ENCODE results near the gene IGFBP4.

The IGFBP4 gene

DNA sequence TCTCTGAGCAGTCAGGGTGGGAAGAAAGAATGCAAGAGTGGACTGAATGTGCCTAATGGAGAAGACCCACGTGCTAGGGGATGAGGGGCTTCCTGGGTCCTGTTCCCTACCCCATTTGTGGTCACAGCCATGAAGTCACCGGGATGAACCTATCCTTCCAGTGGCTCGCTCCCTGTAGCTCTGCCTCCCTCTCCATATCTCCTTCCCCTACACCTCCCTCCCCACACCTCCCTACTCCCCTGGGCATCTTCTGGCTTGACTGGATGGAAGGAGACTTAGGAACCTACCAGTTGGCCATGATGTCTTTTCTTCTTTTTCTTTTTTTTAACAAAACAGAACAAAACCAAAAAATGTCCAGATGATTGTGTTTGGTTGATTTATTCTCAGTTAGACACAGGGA lies 14.1 kb downstream of the IGFBP4 start:
- no peak for DNase-seq

DNA sequence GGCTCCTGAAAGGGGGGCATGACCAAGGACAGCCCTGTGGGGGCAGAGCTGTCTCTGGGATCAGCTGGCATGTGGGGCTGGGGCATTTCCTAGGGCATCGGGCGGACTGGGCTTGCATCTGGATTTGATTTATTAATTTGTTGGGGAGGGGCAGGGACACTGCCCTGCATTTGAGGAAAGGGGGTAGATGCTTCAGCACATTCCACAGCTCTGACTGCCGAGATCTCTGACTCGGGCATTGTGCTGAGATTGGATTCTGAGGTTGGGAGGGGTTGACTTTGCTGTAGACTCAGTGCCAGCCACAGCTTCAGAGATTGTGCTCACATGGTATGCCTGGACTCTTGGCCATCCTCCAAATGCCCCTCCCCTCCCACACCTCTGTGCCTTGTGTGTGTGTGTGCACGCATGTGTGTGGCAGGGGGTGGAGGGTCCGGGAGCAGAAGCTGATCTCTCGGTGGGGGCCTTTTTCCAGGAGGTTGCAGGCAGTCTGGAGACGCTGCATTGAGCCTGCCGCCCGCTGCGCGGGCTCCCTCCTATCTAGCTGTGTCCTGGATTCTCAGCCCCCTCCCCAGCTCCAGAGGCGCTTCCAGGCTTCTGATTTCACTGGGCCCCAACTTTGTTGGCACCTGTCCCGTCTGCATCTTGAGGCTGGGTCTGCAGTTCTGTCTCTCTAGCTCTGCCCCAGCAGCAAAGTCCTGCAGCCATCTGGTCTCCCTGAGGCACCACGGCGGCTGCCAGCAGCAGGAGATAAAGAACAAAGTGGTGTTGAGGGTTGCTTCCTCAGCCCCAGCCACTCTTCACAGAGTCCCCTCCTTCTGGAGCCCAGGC lies 14.9 kb downstream of the IGFBP4 start:
- no peak for DNase-seq

DNA sequence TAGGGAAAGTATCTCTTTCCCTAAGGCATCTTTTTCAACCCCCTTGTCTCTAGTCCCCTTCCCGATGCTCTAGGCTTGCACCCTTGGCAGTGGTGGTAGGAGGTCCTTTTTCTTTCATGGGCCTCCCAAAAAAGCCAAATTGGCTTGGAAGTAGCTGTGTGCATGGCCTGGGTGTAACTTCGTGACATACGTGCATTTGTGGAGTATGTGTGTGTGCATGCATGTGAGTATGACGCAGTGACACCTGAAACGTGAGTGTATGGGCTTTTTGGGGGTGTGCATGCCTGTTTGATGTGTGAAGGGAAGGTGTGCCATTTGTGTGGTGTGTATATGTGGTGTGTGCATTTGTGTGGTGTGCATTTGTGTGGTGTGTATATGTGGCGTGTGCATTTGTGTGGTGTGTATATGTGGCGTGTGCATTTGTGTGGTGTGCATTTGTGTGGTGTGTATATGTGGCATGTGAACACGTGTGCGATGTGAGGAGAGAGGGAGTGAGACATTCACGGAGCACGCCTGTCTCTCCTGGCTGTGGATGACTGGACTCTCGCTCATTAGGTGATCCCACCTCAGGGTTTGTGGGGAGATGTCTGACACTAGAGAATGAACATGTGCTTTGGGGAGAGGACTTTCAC lies 15.7 kb downstream of the IGFBP4 start:
- DNase-seq: no peak

DNA sequence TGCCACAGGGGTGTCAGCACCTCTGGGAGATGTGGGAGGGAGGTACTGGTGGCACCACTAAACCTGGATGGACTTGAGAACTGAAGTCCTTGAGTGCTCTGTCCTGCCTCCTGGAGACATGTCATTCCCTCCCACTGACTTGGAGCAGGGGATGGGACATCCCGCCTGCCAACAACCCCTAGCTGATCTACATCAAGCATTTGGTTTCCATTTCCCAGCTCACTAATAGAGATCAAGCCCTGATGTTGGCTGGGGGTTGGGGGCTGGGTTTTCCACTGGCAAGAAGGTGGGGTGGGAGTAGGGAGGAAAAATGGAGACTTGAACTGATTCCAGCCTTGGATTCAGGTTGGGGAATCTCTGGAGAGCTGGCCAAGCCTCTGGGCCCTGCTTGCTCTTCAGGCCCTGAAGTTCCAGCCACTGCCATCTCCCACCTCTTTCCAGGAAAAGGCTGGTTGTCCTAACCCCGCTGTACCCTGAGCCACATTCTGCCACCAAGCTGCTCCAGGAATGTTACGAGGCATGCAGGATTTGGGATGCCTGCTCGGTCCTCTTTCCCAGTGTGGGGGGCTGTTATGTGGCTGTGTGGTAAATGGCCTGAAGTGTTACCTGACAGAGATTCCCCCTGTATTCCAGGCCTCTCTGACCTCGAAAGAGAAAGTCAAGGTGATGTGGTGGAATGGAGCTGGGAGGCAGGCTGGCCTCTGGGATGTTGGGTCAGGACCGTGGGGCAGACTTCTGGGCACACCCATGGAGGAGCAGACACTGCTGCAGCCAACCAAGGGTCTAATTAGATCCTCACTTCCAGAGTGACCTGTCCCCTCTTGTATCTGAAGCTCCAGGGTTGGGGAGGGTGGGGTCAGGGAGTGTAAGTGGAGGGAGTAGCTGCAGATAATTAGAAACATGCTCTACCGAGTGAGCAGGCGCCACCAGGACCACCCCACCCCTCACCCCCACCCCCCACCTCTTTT lies 16.7 kb downstream of the IGFBP4 start:
- no peak for DNase-seq

DNA sequence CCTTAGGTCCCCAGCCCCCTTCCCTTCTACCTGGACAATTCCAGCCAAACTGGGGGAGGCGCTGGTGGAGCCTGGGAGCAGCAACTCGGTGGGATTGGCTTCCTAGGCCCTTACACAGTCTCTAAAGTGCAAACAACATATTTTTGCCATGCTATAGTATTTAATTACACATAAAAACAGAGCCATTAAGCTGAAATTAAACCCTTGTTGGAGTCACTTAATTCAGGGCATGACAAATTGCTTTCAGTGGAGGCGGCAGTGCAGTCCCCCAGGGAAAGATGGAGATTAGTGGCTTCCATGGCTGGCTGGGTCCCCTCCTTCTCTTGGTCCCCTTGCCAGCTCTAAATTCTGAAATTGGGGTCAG lies 17.3 kb downstream of the IGFBP4 start:
- DNase-seq: no peak

DNA sequence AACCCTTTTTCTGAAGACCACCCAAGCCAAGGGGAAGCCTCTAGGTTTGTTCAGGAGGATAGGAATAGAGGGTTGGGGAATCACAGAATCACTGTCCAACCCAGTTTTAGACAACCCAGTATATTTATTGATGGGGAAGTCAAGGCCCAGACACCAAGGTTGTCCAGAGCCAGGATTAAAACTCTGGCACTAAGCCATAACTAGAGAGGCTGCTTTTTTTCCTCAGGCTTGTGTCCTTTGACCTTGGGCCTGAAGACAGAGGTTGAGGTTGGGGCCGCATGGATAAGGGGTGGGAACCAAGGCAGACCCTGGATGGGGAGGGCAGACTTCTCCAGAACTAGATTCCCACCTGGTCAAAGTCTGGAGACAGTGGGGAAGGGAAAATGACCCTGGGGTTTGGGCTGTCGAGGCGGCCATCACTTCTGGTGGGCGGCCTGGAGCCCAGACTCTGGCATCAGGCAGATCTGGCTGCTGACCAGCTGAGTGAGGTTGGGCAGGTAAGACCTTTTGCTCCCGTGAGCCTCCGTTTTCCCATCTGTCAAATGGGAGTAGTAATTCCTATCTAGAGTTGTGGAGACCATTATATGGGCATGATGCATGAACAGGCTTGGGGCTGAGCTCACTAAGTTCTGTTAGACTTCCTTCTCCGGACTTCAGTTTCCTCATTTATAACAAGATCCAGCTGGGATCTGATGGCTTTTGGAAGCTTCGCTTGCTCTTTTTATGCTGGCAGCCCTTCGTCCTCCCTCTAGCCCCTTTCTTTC lies 17.9 kb downstream of the IGFBP4 start:
- no peak for DNase-seq

DNA sequence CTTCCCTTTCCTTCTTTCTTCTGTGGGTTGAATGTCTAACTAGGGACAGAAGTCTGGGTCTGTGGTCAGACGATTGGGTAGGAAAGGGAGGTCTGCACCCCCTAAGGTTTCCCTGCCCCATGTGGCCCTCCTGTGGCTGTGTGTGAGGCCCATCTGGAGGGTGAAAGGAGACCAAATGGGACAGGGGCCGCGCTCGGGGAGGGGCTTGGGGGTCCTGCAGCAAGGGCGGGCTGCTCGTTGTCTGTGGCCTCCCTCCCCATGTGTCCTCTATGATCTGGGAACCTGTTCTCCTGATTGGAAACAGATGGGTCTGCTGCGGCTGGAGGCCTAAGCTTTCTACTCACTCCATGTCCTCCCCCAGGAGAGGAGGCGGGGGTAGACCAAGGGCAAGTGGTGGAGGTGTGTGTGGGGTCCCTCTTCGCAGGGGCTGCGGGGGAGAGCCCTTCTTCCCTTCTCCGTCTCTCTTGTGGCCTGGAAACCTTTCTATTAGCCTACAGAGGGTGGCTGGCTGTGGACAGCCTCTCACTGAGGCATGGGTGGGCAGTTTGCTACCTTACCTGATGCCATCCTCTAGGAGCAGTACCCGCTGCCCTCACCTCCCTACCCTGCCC lies 18.6 kb downstream of the IGFBP4 start:
- no peak for DNase-seq

DNA sequence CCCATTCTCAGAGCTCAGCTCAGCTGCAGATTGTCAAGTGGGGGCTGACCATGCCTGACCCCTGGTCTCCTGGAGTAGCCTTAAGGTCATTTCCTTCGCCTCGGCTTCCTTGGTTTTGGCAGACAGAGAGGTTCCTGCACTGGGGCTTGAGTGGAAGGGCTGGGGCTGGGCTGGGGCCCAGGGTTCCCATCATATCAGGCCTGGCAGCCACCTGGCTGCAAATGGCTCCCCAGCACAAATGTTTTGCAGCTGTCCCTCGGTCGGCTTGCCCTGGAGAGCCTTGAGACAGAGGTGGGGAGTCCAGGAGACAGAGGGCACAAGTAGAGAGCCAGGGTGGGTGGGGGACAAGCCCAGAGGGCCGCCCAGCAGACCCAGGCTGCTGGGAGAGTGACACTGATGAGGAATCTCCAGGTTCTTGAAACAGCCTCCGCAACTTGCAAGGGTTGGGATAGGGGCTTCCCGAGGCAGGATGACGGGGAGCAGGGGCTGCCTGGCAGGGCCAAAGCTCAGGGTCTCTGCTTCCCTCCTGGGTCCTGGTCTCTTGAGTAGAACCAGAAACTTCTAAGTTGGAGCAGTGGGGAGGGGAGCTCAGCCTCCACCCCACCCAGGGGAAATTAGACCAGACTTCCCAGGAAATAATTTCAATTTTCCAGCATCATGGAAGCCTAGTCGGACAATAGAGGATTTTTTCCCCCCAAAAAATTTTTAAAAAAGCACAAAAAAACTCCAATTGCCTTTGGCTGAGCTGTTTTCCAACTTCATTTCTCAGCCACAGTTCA lies 19.3 kb downstream of the IGFBP4 start:
- DNase-seq: no peak

DNA sequence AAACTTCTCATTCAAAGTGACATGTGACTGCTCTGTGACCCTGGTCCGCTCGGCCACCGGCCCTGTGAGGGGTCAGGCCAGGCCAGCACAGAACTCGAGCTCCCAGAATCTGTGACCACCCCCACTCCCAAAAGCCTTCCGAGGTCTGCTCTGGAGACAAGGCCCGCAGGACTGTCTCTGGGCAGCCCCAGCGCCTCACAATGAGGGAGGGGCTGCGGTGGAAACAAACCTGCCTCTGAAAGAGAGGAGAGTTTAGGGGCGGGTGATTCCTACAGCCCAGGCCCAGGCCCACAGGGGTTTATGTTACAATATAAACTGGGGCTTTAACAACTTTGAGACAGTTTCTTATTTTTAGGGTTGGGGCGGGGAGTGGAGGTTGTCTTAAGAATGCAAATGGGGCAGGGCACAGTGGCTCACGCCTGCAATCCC lies 19.9 kb downstream of the IGFBP4 start:
- no peak for DNase-seq

DNA sequence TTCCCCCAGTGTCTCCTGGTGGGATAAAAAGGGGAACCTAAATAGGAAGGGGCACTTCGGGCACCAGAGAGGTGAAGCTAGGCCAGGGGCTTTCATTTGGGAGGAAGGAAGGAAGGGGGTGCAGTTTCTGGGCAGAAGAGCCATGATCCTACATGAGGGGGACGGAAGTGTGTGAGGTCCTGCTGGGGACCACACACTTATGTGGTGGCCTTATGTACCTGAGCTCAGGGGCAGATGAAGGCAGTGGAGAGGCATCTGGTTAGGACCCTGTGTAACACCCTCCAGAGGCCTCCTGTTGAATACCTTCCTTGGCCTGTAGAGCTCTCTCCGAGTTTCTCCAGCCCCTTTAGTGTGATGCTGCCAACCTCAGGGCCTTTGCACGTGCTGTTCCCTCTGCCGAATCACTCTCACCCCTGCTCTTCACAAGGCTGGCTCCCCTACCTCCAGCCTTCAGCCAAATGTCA lies 21.2 kb downstream of the IGFBP4 start:
- no peak for DNase-seq

DNA sequence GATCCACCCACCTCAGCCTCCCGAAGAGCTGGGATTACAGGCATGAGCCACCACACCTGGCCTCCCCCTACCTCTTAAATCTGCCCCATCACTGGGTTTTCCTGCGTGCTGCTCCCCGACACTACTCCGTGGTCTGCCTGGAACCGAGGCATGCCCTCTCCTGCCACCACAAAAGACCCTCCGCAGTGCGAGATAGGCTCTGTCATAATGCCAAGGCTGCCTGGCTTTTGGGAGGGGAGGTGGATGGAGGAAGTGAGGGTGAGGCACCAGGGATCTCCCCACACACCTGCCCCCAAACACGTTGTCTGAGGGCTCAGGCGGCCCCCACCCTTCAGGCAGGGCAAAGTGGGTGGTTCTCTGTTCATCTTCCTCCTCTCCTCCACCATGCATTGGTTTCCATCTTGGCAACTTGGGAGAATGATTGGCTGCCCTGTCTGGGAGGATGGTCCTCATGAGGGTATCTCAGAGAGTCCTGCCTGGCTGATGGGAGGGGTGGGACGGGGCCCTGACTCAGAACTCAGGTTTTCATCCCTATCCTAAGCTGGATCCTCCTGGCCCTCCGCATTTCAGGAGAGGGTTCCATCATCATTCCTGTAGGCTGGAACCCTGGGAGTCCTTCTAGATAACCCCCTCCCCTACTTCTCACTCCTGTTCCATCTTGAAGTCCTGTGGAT lies 23.2 kb downstream of the IGFBP4 start:
- no peak for DNase-seq

DNA sequence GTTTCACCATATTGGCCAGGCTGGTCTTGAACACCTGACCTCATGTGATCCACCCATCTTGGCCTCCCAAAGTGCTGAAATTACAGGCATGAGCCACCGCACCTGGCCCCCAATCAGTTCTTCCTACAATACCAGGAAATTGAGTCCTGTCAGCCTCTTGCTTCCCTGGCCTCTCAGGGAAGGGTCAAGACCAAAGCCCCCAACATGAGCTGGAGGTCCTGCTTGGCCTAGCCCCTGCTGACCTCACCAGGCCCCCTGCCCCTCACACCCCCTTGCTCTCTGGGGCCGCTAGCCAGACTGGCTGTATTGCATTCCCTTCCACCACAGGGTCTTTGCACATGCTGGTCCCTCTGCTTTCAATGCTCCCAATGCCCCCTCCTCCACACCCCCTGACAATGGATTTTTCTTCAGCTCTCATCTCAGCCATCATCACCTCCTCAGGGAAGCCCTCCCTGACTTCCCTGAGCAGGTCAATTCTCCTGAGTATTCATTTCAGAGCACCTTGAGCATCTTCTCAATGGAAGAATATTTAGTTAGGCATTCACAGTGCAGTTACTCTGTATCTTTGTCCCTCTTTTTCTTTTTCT lies 24.1 kb downstream of the IGFBP4 start:
- DNase-seq: no peak

DNA sequence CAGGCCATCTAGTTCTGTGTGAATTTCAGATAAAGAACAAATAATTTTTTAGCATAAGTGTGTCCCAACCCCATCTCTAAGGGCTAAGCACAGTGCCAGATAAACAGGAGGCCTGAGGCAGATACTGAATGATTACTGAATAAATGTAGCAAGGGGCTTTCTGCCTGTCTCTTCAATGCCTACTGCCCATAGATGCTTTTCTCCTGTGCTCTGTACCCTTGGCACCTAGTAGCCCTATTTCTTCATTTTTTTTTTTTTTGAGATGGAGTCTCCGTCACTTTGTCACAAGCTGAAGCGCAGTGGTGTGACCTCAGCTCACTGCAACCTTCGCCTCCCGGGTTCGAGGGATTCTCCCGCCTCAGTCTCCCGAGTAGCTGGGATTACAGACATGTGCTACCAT lies 25.3 kb downstream of the IGFBP4 start:
- DNase-seq: no peak

DNA sequence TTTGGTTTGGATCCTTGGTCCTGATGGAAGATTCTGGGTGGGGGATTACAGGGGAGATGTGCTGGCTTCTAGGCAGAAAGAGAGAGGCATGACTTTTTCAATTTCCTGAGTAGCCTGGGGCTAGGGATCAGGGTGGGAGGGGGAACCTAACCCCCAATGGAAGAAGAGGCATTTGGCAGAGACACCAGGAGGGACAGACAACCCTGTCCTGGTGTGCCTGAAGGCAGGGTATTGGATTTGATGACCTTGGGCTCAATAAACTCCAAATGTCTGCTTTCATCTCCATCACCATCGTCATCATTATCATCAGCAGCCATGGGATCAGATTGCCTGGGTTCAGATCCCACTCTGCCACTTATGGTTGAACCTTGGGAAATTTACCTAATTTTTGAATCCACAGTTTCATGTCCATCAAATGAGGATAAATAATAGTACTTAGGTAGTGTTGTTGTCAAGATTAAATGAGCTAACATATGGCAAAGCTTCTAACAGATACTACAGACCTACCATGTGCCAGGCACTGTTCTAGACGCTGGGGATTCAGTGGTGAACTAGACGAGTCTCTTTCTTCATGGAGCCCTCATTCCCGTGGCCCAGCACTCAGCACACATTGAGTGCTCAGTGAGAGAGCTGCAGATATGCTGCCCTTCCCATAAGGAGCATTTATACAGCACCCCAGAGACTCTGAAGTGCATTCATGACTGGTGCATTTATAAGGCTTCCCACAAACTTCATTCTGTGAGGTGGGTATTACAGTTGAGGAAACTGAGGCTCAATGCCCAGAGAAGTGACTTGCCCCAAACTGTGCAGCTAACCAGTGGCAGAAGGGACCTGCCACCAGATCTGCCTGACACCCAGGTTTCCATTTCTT lies 26.8 kb downstream of the IGFBP4 start:
- no peak for DNase-seq

DNA sequence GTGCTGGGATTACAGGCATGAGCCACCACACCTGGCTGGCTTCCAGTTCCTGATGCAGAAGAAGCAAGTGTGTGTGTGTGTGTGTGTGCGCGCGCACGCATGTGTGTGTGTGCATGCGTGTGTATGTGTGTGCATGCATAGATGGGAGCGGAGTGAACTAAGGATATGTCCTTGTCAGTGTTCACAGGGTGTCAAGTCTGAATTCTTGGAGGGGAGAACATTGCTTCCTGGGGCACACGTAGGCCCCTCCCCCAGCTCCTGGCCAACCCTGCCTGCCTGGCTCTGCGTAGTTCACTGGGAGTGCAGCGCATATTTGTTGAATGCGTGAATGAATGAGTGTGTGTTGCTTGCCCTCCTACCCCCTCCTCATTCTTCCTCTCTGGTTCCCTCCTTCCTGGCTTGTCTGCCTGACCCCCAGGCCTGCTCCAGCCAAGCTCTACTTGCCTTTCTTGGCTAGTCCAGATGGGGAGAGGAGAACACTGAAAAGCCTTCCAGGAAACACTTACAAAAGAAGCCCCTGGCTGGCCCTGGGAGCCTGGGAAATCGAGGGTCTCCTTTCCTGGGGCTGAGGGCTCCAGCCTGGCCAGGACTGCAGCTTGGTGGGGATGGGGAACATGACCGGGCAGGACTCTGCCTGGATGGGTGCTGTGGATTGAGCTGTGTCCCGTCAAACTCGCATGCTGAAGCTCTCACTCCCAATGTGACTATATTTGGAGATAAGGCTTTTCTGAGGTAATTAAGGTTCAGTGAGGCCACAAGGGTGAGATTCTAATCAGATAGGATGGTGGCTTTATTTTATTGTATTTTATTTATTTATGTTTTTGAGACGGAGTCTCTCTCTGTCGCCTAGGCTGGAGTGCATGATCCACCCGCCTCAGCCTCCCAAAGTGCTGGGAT lies 27.9 kb downstream of the IGFBP4 start:
- DNase-seq: no peak

DNA sequence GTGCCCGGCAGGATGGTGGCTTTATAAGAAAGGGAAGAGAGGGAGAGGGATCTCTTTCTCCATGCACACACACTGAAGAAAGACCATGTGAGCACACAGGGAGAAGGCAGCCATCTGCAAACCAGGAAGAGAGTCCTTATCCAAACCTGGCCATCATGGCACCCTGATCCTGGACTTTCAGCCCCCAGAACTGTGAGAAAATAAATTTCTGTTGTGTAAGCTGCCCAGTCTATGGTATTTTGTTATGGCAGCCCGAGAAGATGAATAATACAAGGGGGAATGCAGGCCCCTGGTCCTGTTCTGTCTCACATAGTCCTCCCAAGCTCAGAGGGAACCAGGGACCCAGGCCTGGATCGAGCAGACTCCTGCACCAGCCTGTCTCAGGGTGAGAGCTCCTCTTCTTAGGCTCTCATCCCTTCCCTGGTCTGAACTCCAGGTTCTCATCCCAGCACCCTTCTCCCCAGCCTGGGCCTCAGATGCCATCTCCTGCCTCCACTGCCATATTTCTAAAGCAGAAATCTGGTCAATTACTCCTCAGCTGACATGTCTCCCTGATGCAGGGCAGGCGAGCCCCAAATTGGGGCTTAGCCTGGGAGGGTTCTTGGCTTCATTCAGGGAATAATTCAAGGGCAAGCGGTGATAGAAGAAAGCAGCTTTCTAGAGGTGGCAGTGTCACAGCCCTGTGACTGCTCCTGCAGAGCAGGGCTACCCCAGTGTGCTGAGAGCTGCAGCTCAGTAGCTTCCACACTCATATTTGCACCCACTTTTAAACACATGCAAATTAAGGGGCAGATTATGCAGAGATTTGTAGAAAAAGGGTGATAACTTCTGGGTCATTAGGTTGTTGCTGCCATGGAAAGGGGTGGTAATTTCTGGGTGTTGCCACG lies 28.8 kb downstream of the IGFBP4 start:
- DNase-seq: no peak

Measured in activated CD4-positive, alpha-beta T cell treated with anti-CD3 and anti-CD28 coated beads for 1 hour (primary cell).